HG03575 (cell line): ENCODE results near the gene MRPS2.
"Not testable (repeated sequence)": the region's sequence is repeated elsewhere in the genome, so short reads cannot be mapped to it uniquely, and the experiment has no call there.

Source experiments
- ATAC-seq: cut with Tn5 transposase; IDR thresholded peaks from one replicate; pipeline ENCODE4 v1.9.1; 2021; ENCODE audit not compliant: unreplicated experiment, insufficient number of reproducible peaks, low FRiP score; ENCODE audit errors: extremely low read depth

MRPS2 gene

DNA sequence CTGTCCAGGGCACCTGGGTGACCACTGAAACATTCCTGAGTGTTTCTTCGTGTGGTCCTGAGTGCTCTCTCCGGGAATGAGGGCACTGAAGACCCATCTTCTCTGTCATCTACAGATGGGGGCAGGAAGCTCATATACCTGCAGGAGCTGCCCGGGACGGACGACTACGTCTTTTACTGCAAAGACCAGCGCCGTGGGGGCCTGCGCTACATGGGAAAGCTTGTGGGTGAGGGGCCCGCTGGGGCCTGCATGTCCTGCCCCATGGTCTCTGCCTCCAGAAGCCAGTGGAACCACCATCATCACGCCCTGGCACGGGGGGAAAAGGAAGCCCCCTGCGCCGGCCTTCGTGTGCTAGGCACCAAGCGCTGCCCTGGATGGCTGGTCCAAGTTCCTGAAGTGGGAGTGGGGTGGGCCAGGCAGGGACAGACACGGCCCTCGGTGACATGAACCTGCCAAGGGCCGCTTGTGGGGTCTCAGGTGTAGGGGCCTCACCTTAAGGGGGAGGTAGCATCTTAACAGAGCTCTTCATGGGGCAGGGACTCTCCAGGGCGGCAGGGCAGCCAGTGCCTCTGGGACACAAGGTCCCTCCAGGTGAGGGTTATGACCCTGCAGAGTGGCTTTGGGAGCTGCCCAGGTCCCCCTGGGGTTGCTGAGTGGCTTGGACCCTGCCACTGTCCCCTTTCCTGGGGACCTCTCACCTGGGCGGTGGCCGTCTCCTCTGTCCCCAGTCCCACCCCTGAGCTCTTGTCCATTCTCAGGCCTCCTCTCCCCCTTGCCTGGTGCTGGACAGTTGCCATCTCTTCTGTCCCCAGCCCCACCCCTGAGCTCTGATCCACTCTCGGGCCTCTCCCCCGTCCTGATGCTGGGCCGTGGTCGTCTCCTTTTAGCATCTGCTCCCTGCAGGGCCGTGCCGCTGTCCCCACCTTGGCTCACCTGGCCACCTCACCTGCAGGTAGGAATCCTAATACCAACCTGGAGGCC, 47.6 kb downstream of the MRPS2 start:
- no peak for ATAC-seq

- not testable (repeated sequence) for ATAC-seq
These were observed 49.2 kb downstream of the MRPS2 start for GRCh38 chr9:135549478-135550343.

DNA sequence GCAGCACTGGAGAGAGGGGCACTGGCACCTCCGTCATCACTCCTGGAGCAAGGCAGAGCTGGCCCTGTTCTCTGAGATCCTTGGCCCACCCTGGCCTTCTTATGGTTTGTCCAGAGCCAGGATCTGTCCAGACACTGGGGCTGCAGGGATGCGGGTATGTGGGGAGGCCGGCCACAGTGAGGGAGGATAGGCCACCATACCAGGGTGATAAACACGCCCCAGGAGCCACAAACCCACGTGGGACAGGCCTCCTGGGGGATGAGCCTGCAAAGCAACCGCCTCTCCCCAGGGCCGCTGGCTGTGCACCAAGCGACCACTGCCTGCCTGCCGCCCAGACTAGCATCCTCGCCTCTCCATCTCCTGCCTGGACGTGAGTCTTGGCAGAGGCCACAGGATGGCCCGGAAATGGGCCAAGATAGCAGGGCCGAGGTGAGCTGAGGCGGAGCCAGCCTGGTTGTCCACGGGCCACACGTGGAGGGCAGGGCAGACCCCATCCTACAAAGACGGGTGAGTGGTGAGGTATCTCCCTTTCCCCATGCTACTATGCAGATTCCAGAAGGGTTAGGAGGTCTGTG, 49.9 kb downstream of the MRPS2 start:
- ATAC-seq = no peak

DNA sequence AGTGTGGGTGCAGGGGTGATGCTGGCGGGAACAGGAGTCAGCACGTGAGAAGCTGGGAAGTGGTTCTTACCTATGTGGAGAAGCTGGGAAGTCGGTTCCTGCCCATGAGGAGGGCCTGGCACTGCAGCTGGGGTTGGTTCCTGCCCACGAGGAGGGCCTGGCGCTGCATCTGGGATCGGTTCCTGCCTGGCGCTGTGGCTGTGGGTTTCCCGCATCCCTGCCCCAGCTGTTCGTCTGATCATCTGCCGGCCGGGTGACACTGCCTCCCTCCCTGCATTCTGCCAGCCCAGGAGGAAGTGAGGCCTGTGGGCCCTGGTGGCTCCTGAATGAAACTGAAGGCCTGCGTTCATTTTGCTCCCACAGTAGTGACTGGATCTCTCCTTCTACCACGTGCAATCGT, 50.5 kb downstream of the MRPS2 start:
- no peak for ATAC-seq

GRCh38 chr9:135551456-135551855, 51.0 kb downstream of the MRPS2 start:
- no peak for ATAC-seq

GRCh38 chr9:135552021-135552697, 51.7 kb downstream of the MRPS2 start:
- ATAC-seq = no peak

DNA sequence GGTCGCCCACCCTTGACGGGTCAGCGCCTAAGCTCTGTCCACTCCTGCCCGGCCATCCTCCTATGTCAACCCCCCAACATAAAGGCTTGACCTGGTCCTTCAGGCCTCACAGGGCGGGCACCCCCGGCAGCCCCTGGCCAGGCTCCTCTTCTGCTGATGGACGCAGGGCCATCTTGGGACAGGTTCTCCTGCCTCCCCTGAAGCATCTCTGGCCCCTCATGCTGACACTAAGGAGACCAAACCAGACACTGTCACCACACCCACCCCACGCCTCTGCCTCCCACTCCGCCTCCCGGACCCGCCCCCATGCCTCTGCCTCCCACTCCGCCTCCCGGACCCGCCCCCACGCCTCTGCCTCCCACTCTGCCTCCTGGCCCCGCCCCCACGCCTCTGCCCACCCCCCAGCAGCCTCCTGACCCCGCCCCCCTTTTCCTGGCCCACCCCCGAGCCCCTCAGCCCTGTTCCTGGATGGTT, 52.3 kb downstream of the MRPS2 start:
- no peak for ATAC-seq
